Endothelial cell of umbilical vein (primary cell): ENCODE results near the gene ZNF597. TPM values are rescaled to one million over a fixed set of nuclear protein-coding genes. Genes with fewer than 3 reads are reported as not detected.

Source experiments
- BruUV-seq: library from RNA; stranded (reverse); fragments of 400-500 nt; replicated peaks from 2 replicates; lab custom pipeline; 2021; lab: Mats Ljungman, UMichigan
- CTCF ChIA-PET: fragments of 300-600, 350-600 bp; sonication (Branson Sonifier 250); formaldehyde crosslinking; loops from one replicate; lab custom pipeline; 2021; ENCODE audit warnings: antibody characterized with exemption, inconsistent platforms; lab: Charles Lee
- POLR2A ChIA-PET: fragments of 300-600, 350-600 bp; sonication (Branson Sonifier 250); formaldehyde crosslinking; loops from one replicate; lab custom pipeline; 2021; ENCODE audit warnings: antibody characterized with exemption, inconsistent platforms; lab: Charles Lee
- DNase-seq: peaks from one replicate; pipeline ENCODE4 v3.0.0-alpha.2; 2011; ENCODE audit warnings: low read depth, low spot score
- FAIRE-seq: peaks from 2 replicates; lab custom pipeline; 2011; peaks lifted over from hg19 to GRCh38; lab: Jason Lieb, UNC
- H2AFZ ChIP-seq: 2 replicates; pipeline ENCODE4 v1.6.0; 2012; ENCODE audit warnings: low read depth, low read length, control low read depth, inconsistent platforms
- H3K27ac ChIP-seq: 2 replicates; pipeline ENCODE4 v1.5.1; 2011; ENCODE audit warnings: low read depth, mild to moderate bottlenecking, control low read depth, low read length, moderate library complexity; ENCODE audit not compliant: insufficient read depth
- H3K27me3 ChIP-seq, 2 experiments: 2 replicates each; pipeline versions ENCODE4 v1.6.0 to v1.6.1; 2011; ENCODE audit warnings: low read length in 2 of 2, mixed read lengths in 1 of 2; ENCODE audit not compliant: control insufficient read depth in 2 of 2, insufficient read depth in 2 of 2
- H3K36me3 ChIP-seq, 2 experiments: 2 replicates in 1 of 2; 3 replicates in 1 of 2; pipeline ENCODE4 v1.5.1; 2011; ENCODE audit warnings: low read length in 2 of 2, mild to moderate bottlenecking in 1 of 2, moderate library complexity in 1 of 2; ENCODE audit not compliant: control insufficient read depth in 2 of 2, insufficient read depth in 2 of 2; ENCODE audit errors: extremely low read depth in 1 of 2
- H3K4me1 ChIP-seq: 3 replicates; pipeline ENCODE4 v1.5.1; 2011; ENCODE audit warnings: mild to moderate bottlenecking, low read length; ENCODE audit not compliant: control insufficient read depth, insufficient read depth; ENCODE audit errors: extremely low read depth
- H3K4me2 ChIP-seq: 2 replicates; pipeline ENCODE4 v1.6.1; 2011; ENCODE audit warnings: low read length, control low read depth, mixed read lengths; ENCODE audit not compliant: insufficient read depth
- H3K4me3 ChIP-seq, 3 experiments: fragments of 200-600 bp in 1 of 3; sonication (generic), shearing (Covaris generic) in 1 of 3; replicated peaks in 1 of 3; 2 replicates each; pipeline ENCODE4 v1.5.1; 2011 to 2016; ENCODE audit warnings: control low read depth in 3 of 3, low read length in 3 of 3, mild to moderate bottlenecking in 2 of 3, inconsistent platforms in 1 of 3, low read depth in 1 of 3, moderate library complexity in 1 of 3; ENCODE audit not compliant: insufficient read depth in 1 of 3
- H3K79me2 ChIP-seq: 2 replicates; pipeline ENCODE4 v1.6.0; 2012; ENCODE audit warnings: low read length, inconsistent platforms; ENCODE audit not compliant: control insufficient read depth, insufficient read depth
- H3K9ac ChIP-seq: replicated peaks from 2 replicates; pipeline ENCODE3; 2011; ENCODE audit warnings: low read length, control low read depth; ENCODE audit not compliant: insufficient read depth; ENCODE audit errors: extremely low read depth
- H3K9me1 ChIP-seq: replicated peaks from 3 replicates; pipeline ENCODE4 v1.6.0; 2011; ENCODE audit warnings: mild to moderate bottlenecking, low read length; ENCODE audit not compliant: control insufficient read depth, insufficient read depth; ENCODE audit errors: extremely low read depth
- H3K9me3 ChIP-seq: replicated peaks from 2 replicates; pipeline ENCODE4 v1.5.1; 2012; ENCODE audit warnings: low read length, inconsistent platforms; ENCODE audit not compliant: control insufficient read depth, insufficient read depth
- H4K20me1 ChIP-seq: replicated peaks from 2 replicates; pipeline ENCODE3; 2011; ENCODE audit warnings: mild to moderate bottlenecking, low read length; ENCODE audit not compliant: control insufficient read depth, insufficient read depth; ENCODE audit errors: extremely low read depth
- CTCF ChIP-seq, 2 donors: IDR thresholded peaks; 1 replicate in 1 of 2; 2 replicates in 1 of 2; pipeline ENCODE4 v1.5.1; 2011; ENCODE audit warnings: low read length in 2 of 2, mild to moderate bottlenecking in 2 of 2, moderate library complexity in 2 of 2, control low read depth in 1 of 2, inconsistent platforms in 1 of 2, low read depth in 1 of 2; ENCODE audit not compliant: insufficient read depth in 1 of 2; ENCODE audit errors: extremely low read depth in 1 of 2
- EZH2 ChIP-seq: IDR thresholded peaks from 2 replicates; pipeline ENCODE4 v1.6.1; 2012; ENCODE audit warnings: borderline replicate concordance, low read depth, mild to moderate bottlenecking, moderate library complexity, low read length, inconsistent platforms; ENCODE audit not compliant: severe bottlenecking
- FOS ChIP-seq: IDR thresholded peaks from 2 replicates; pipeline ENCODE4 v1.6.1; 2011; ENCODE audit warnings: mild to moderate bottlenecking, low read length, moderate library complexity, borderline replicate concordance; ENCODE audit not compliant: insufficient read depth
- GATA2 ChIP-seq: IDR thresholded peaks from 2 replicates; pipeline ENCODE4 v1.7.0; 2011; ENCODE audit warnings: low read depth, mild to moderate bottlenecking, moderate library complexity, mixed read lengths, low read length; ENCODE audit not compliant: insufficient read length, insufficient read depth
- JUN ChIP-seq: IDR thresholded peaks from 2 replicates; pipeline ENCODE4 v1.6.1; 2011; ENCODE audit warnings: borderline replicate concordance, low read depth; ENCODE audit not compliant: insufficient read length, insufficient read depth
- MAX ChIP-seq: IDR thresholded peaks from 2 replicates; pipeline ENCODE4 v1.6.1; 2011; ENCODE audit not compliant: insufficient read depth, insufficient read length
- MYC ChIP-seq: IDR thresholded peaks from one replicate; pipeline ENCODE4 v1.6.1; 2011; ENCODE audit warnings: mild to moderate bottlenecking, low read depth, low read length
- POLR2A ChIP-seq: IDR thresholded peaks from 2 replicates; pipeline ENCODE4 v1.6.1; 2012; ENCODE audit warnings: low read depth, mild to moderate bottlenecking, control low read depth, low read length
- POLR2AphosphoS5 ChIP-seq: IDR thresholded peaks from 2 replicates; pipeline ENCODE4 v1.6.1; 2012; ENCODE audit warnings: low read depth, mild to moderate bottlenecking, control low read depth, low read length, moderate library complexity; ENCODE audit not compliant: insufficient read depth
- dilution Hi-C: fragments of 300-500 bp; cut with MboI; formaldehyde crosslinking; loops from one replicate; pipeline ENCODE4 v1.15.0; 2019; ENCODE audit warnings: low sequenced_read_pairs; ENCODE audit not compliant: extremely low pct_ligation_motif_present
- intact Hi-C: fragments of 100-400 bp; cut with micrococcal nuclease; formaldehyde crosslinking; loops from one replicate; pipeline ENCODE4 v1.10.0; 2022
- polyA plus RNA-seq, 4 experiments: library from polyadenylated mRNA; depleted of rRNA in 3 of 4; stranded (reverse) in 3 of 4; unstranded in 1 of 4; fragments of >200 nt; gene quantifications; 2 replicates each; pipeline versions ENCODE4 v1.2.1 to v1.2.3, GENCODE V29; 2011 to 2012; ENCODE audit warnings: missing spikeins in 1 of 4
- total RNA-seq: library from RNA; stranded (reverse); gene quantifications from 2 replicates; pipeline ENCODE4 v1.2.3, GENCODE V29; 2021

ZNF597 gene
- total and polyA plus RNA-seq, 2 donors (not counting 3 experiments of a cell fraction or from before 2014, with no cell fraction given) = 0.75 to 1.4 TPM

GRCh38 chr16:3487521-3488410 is 44.5 kb upstream of the ZNF597 start:
- H3K27me3 ChIP-seq = no peaks in the 10 kb centered on the region
- dilution Hi-C loops = no loop called here
- BruUV-seq = no TSS peak

More at GRCh38 chr16:3487521-3488410, 44.5 kb upstream of the ZNF597 start:
- DNase-seq = no peak
- H2AFZ ChIP-seq = no peak overlapping the region
- H3K4me1 ChIP-seq = no peaks in the 10 kb centered on the region
- H3K4me2 ChIP-seq = no peak overlapping the region
- H4K20me1 ChIP-seq = no peaks in the 10 kb centered on the region
- H3K79me2 ChIP-seq = no peaks in the 10 kb centered on the region
- no peaks in the 10 kb centered on the region for H3K9me3 ChIP-seq
- H3K36me3 ChIP-seq = peaks cover 0 to 37% of the 10 kb centered on the region in 2 experiments
- no peak for FAIRE-seq
- ChIA-PET CTCF (interaction anchor here (0.6 kb wide), 1 partner anchor 13 kb away, joined by 3 read pairs; the partner anchor contains the start of gene CLUAP1), POLR2A (no interaction called here)
- H3K27ac ChIP-seq = no peak overlapping the region
- no peak overlapping the region for H3K9ac ChIP-seq
- H3K9me1 ChIP-seq = no peaks in the 10 kb centered on the region
- no peak overlapping the region for H3K4me3 ChIP-seq
- intact Hi-C loops = no loop called here
- no peak for TF ChIP-seq MAX
- TF ChIP-seq POLR2AphosphoS5 = no peak
- TF ChIP-seq JUN = no peak
- TF ChIP-seq POLR2A = no peak
- no peak for TF ChIP-seq MYC
- no peak for TF ChIP-seq CTCF (IDR thresholded peaks at IDR 0.05; ENCODE audit: extremely low read depth in 1 of 2, insufficient read depth in 1 of 2, low read depth in 1 of 2, low read length in 2 of 2)
- TF ChIP-seq EZH2 = no peak
- no peak for TF ChIP-seq GATA2
- no peak for TF ChIP-seq FOS
